ENCODE results near the gene SLC25A30. TPM values are rescaled to one million over a fixed set of nuclear protein-coding genes. Genes with fewer than 3 reads are reported as not detected.
"Not testable (repeated sequence)": the region's sequence is repeated elsewhere in the genome, so short reads cannot be mapped to it uniquely, and the experiment has no call there.

Gene SLC25A30
- polyA plus RNA-seq, 1 donor from 2014 or later, result 1.9 TPM

- Mint-ChIP-seq H3K36me3 (no peaks in the 10 kb centered on the region), H3K4me3 (peak overlapping the region in 1 of 4 donors; percentile 67), H3K27ac (no peak overlapping the region), H3K9me3 (peaks cover 0 to 4% (median 0%) of the 10 kb centered on the region in 3 donors), H3K27me3 (peaks cover 3% of the 10 kb centered on the region), H3K4me1 (peaks cover 6 to 18% (median 9%) of the 10 kb centered on the region in 3 donors)
Measured at GRCh38 chr13:45439008-45439407, 20.8 kb upstream of the SLC25A30 start.

GRCh38 chr13:45437947-45438346 is 19.8 kb upstream of the SLC25A30 start:
- no peaks in the 10 kb centered on the region for H3K9me3 Mint-ChIP-seq
- H3K36me3 Mint-ChIP-seq, result no peaks in the 10 kb centered on the region
- H3K27ac Mint-ChIP-seq, result no peak overlapping the region
- peaks cover 6 to 18% (median 9%) of the 10 kb centered on the region in 3 donors for H3K4me1 Mint-ChIP-seq
- H3K27me3 Mint-ChIP-seq, result peaks cover 1% of the 10 kb centered on the region
- H3K4me3 Mint-ChIP-seq, result peak overlapping the region in 1 of 4 donors; percentile 48

GRCh38 chr13:45436953-45437352 is 18.8 kb upstream of the SLC25A30 start:
- Mint-ChIP-seq H3K4me3 (no peak overlapping the region), H3K36me3 (no peaks in the 10 kb centered on the region), H3K9me3 (no peaks in the 10 kb centered on the region), H3K4me1 (peaks cover 5 to 16% (median 9%) of the 10 kb centered on the region in 3 donors), H3K27me3 (no peaks in the 10 kb centered on the region), H3K27ac (no peak overlapping the region)

GRCh38 chr13:45436332-45436731 is 18.2 kb upstream of the SLC25A30 start:
- peaks cover 2% of the 10 kb centered on the region for H3K27me3 Mint-ChIP-seq
- H3K4me1 Mint-ChIP-seq, result peaks cover 0 to 11% (median 5%) of the 10 kb centered on the region in 3 donors
- no peak overlapping the region for H3K27ac Mint-ChIP-seq
- no peaks in the 10 kb centered on the region for H3K36me3 Mint-ChIP-seq
- no peak overlapping the region for H3K4me3 Mint-ChIP-seq
- H3K9me3 Mint-ChIP-seq, result no peaks in the 10 kb centered on the region

DNA sequence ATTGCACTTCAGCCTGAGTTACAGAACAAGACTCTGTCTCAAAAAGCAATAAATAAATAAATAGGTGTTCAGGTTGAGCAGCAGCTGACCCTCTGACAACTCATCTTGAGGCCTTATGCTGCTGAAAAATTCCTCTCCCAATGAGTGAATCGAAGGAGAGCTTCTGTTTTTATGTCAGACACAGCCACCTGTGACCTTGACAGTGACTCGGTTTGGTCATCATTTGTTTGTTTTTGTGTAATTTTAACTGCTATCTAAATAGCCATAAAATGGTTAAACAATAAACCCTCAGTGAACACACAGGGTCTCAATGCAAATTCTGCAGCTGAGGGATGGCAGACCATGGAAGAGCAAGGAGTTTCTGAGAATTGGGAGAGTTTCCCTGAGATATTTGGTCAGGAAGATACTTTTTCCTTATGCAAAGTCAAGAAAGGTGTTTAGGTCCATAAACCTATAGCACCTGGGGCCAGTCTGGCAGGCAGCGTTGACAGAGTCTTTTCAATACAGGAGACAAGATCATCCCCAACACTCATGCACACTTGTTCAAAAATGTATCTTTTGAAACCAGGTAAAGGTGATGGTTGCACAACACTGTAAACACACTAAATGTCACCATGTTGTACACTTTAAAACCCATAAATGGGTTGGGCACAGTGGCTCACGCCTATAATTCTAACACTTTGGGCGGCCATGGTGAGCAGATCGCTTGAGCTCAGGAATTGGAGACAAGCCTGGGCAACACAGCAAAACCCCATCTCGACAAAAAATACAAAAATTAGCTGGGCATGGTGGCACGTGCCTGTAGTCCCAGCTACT is 16.6 kb upstream of the SLC25A30 start:
- Mint-ChIP-seq H3K4me1 (peaks cover 0 to 6% (median 5%) of the 10 kb centered on the region in 3 donors), H3K27me3 (peaks cover 2% of the 10 kb centered on the region), H3K4me3 (no peak overlapping the region), H3K36me3 (no peaks in the 10 kb centered on the region), H3K27ac (no peak overlapping the region), H3K9me3 (no peaks in the 10 kb centered on the region)

DNA sequence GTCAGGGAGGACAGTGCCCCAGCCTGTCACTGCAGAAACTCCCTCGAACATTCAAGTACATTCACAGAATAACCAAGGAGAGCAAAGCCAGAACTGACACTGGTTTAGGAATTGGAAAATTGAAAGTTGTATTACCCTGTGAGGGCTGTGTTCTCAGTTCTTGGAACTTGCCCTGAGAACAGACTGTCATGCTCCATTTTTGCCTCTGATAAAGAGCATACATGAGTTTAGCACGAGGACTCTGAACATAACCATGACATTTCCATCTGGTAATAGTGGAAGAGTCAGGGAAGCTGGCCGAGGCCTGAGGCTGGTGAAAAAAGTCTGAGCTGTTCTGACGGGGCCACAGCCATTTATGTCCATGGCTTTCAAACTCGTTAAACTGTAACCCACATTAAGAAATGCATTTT is 15.2 kb upstream of the SLC25A30 start:
- peaks cover 2% of the 10 kb centered on the region for H3K27me3 Mint-ChIP-seq
- H3K27ac Mint-ChIP-seq, result no peak overlapping the region
- no peaks in the 10 kb centered on the region for H3K36me3 Mint-ChIP-seq

GRCh38 chr13:45432737-45433380 is 14.7 kb upstream of the SLC25A30 start:
- no peaks in the 10 kb centered on the region for H3K4me1 Mint-ChIP-seq
- H3K4me3 Mint-ChIP-seq, result no peak overlapping the region
- no peaks in the 10 kb centered on the region for H3K9me3 Mint-ChIP-seq
- no peak overlapping the region for H3K27ac Mint-ChIP-seq
- H3K36me3 Mint-ChIP-seq, result no peaks in the 10 kb centered on the region
- H3K27me3 Mint-ChIP-seq, result peaks cover 2% of the 10 kb centered on the region

More for the DNA sequence above, 15.2 kb upstream of the SLC25A30 start:
- Mint-ChIP-seq H3K4me3 (no peak overlapping the region), H3K9me3 (no peaks in the 10 kb centered on the region), H3K4me1 (peaks cover 0 to 1% (median 0%) of the 10 kb centered on the region in 3 donors)

DNA sequence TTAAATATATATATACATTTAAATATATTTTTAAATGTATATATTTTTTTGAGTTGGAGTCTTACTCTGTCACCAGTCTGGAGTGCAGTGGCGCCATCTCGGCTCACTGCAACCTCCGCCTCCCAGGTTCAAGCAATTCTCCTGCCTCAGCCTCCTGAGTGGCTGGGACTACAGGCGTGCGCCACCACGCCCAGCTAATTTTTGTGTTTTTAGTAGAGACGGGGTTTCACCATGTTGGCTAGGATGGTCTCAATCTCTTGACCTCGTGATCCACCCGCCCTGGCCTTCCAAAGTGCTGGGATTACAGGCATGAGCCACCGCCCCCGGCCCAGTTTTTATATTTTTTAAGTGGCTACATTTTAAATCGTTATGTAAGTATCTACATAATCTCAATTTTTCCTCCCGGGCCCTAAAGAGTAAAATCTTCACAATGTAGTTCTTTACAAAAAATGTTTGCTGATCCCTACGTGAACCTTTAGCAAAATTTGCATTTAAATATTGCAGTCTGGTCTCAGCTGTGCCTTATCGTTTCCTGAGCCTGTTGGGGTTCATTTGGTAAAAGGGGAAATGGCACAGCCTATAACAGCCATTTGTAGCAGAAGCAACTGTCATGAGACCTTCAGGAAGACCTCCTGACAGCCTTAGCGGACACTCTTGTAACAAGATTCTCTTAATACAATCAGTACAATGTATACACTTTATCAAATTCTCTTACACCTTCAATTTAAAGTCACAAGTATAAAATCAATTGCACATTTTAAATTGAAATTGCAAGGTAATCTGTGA is 8.1 kb upstream of the SLC25A30 start:
- H3K27me3 Mint-ChIP-seq, H3K9me3 Mint-ChIP-seq, H3K36me3 Mint-ChIP-seq, H3K4me3 Mint-ChIP-seq: not testable (repeated sequence)
- Mint-ChIP-seq H3K4me1 (peaks cover 2 to 11% (median 4%) of the 10 kb centered on the region in 3 donors), H3K27ac (peak overlapping the region in 1 of 3 donors; percentile 50)

DNA sequence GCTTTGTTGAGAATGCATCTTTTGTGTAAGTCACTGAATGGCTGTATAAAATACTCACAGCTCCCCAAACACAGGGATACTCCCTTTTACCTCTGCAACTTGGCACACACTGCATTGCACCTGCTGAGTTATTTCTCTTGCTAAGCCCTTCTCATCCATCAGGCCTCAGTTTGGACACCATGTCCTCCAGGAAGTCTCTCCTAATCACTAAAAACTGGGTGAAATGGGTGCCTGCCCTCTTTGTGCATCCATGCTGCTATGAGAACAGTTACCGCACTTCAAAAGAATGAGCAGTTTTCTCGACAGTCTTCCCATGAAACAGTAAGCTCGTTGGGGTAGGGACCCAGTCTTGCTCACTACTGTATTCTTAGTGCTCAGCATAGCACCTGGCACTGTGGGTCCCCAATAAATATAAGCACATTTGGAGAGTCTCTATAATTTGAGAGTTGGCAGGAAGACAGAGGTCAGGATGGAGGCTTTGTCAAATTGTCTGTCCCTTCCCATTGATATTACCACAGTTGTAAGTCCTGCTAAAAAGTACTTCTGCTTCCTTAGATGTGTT is 4.6 kb upstream of the SLC25A30 start:
- Mint-ChIP-seq H3K4me3 (peak overlapping the region in 1 of 4 donors; percentile 71), H3K27me3 (no peaks in the 10 kb centered on the region), H3K9me3 (no peaks in the 10 kb centered on the region), H3K36me3 (no peaks in the 10 kb centered on the region), H3K4me1 (peaks cover 4 to 15% (median 4%) of the 10 kb centered on the region in 3 donors), H3K27ac (peak overlapping the region in 1 of 3 donors; percentile 83)

- Mint-ChIP-seq H3K9me3 (no peaks in the 10 kb centered on the region), H3K4me1 (peaks cover 9 to 24% (median 9%) of the 10 kb centered on the region in 3 donors), H3K36me3 (peaks cover 2% of the 10 kb centered on the region), H3K27ac (peak overlapping the region in 2 of 3 donors; percentile 69), H3K4me3 (peak overlapping the region in 3 of 4 donors; percentile 41 to 78 (median 71)), H3K27me3 (no peaks in the 10 kb centered on the region)
Measured at GRCh38 chr13:45419945-45420344, 1.8 kb upstream of the SLC25A30 start.

- H3K36me3 Mint-ChIP-seq, H3K27me3 Mint-ChIP-seq, H3K9me3 Mint-ChIP-seq: not testable (repeated sequence)
- H3K4me1 Mint-ChIP-seq, result peaks cover 12 to 28% (median 13%) of the 10 kb centered on the region in 3 donors
- peak overlapping the region in 2 of 4 donors; percentile 51 to 78 for H3K4me3 Mint-ChIP-seq
- H3K27ac Mint-ChIP-seq, result peak overlapping the region in 1 of 3 donors; percentile 69
Measured at GRCh38 chr13:45419389-45419788, 1.2 kb upstream of the SLC25A30 start.

GRCh38 chr13:45416516-45417128 is 1.6 kb downstream of the SLC25A30 start:
- Mint-ChIP-seq H3K27me3 (no peaks in the 10 kb centered on the region), H3K4me3 (peak overlapping the region; percentile 92 to 99 (median 97)), H3K4me1 (peaks cover 16 to 22% (median 17%) of the 10 kb centered on the region in 3 donors), H3K9me3 (no peaks in the 10 kb centered on the region), H3K27ac (peak overlapping the region; percentile 94 to 98 (median 96)), H3K36me3 (peaks cover 2% of the 10 kb centered on the region)

- Mint-ChIP-seq H3K4me1 (peaks cover 16 to 22% (median 17%) of the 10 kb centered on the region in 3 donors), H3K4me3 (peak overlapping the region in 2 of 4 donors; percentile 49 to 72), H3K27ac (peak overlapping the region in 1 of 3 donors; percentile 5), H3K27me3 (no peaks in the 10 kb centered on the region), H3K36me3 (peaks cover 4% of the 10 kb centered on the region), H3K9me3 (no peaks in the 10 kb centered on the region)
Measured at GRCh38 chr13:45415112-45415511, 3.1 kb downstream of the SLC25A30 start.

DNA sequence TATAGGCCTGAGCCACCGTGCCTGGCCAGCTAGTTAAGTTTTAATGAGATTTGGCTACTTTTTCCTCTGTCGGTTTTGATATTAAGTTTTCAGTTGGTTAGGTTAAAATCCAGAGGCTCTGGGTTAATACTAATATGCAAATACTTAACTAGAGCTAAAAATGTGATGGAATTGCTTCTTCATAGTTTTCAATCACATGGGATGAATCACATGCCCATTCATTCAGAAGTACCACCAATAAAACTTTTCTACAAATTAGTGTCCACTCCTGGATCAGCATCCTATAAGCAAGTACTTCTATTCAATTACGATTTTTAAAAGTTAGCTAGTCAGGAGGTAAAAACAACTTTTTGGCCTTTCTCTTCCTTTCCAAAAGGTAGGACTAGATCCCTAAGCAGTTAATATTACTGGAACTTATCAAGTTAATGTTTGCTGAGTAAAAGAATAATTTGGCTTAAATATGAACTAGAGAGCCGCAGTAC is 4.3 kb downstream of the SLC25A30 start:
- H3K9me3 Mint-ChIP-seq, result no peaks in the 10 kb centered on the region
- peak overlapping the region in 1 of 4 donors; percentile 48 for H3K4me3 Mint-ChIP-seq
- H3K4me1 Mint-ChIP-seq, result peaks cover 16 to 22% (median 17%) of the 10 kb centered on the region in 3 donors
- H3K27ac Mint-ChIP-seq, result no peak overlapping the region
- no peaks in the 10 kb centered on the region for H3K27me3 Mint-ChIP-seq
- peaks cover 4% of the 10 kb centered on the region for H3K36me3 Mint-ChIP-seq

Data from IgD-negative memory B cell (primary cell).